K562 (cell line): ENCODE results near the gene OR2B2. TPM values are rescaled to one million over a fixed set of nuclear protein-coding genes. Genes with fewer than 3 reads are reported as not detected.
A peak's percentile ranks its signal among the peaks of the same experiment; 100 is the strongest.

Source experiments
- BACH1 ChIP-seq: fragments of 200-800 bp; sonication (Bioruptor generic); IDR thresholded peaks from 2 replicates; pipeline ENCODE4 v1.6.1; 2016; ENCODE audit warnings: missing genetic modification characterization, missing compliant biosample characterization
- BRCA1 ChIP-seq, 2 experiments: fragments of 450-650 bp in 1 of 2; sonication (generic) in 1 of 2; formaldehyde crosslinking in 1 of 2; IDR thresholded peaks; 2 replicates each; pipeline versions ENCODE4 v1.5.0 to v1.6.1; 2017 to 2020; ENCODE audit warnings: mild to moderate bottlenecking in 1 of 2, missing genetic modification reagents in 1 of 2
- CREB5 ChIP-seq: fragments of 250-450 bp; sonication (Bioruptor Pico); IDR thresholded peaks from 2 replicates; pipeline ENCODE4 v1.5.0; 2020; ENCODE audit warnings: mild to moderate bottlenecking
- CTCFL ChIP-seq: IDR thresholded peaks from 2 replicates; pipeline ENCODE4 v1.6.1; 2011; ENCODE audit warnings: borderline replicate concordance, low read depth, mild to moderate bottlenecking, moderate library complexity, low read length; ENCODE audit not compliant: insufficient read depth, poor library complexity, severe bottlenecking
- E2F5 ChIP-seq: sonication (generic); formaldehyde crosslinking; IDR thresholded peaks from 2 replicates; pipeline ENCODE4 v1.8.0; 2022; ENCODE audit warnings: mild to moderate bottlenecking, missing genetic modification reagents
- ETV6 ChIP-seq, 3 experiments: fragments of 150-350 bp in 1 of 3; sonication (generic) in 1 of 3; formaldehyde crosslinking in 1 of 3; IDR thresholded peaks; 2 replicates each; pipeline versions ENCODE4 v1.6.1 to v1.8.0; 2014 to 2022; ENCODE audit warnings: borderline replicate concordance in 2 of 3, low read depth in 2 of 3, antibody characterized with exemption in 1 of 3, low read length in 1 of 3, mild to moderate bottlenecking in 1 of 3, missing genetic modification reagents in 1 of 3
- FIP1L1 ChIP-seq: fragments of 200-400 bp; formaldehyde crosslinking; IDR thresholded peaks from 2 replicates; pipeline ENCODE4 v1.6.1; 2018; ENCODE audit warnings: mild to moderate bottlenecking, low read depth, low read length; ENCODE audit not compliant: poor library complexity, severe bottlenecking
- ID3 ChIP-seq, 2 experiments: fragments of 250-450 bp in 1 of 2; fragments of 450-650 bp in 1 of 2; sonication (Bioruptor Pico) in 1 of 2; IDR thresholded peaks; 2 replicates each; pipeline versions ENCODE4 v1.6.1 to v1.8.0; 2016 to 2021; ENCODE audit warnings: mild to moderate bottlenecking in 2 of 2, moderate library complexity in 2 of 2, missing compliant biosample characterization in 1 of 2, missing genetic modification characterization in 1 of 2
- IFI16 ChIP-seq: fragments of 250-450 bp; sonication (Bioruptor Pico); IDR thresholded peaks from 2 replicates; pipeline ENCODE4 v2.1.2; 2022; ENCODE audit warnings: mild to moderate bottlenecking, inconsistent platforms
- L3MBTL2 ChIP-seq: fragments of 450-650 bp; IDR thresholded peaks from 2 replicates; pipeline ENCODE4 v1.6.1; 2016; ENCODE audit warnings: mild to moderate bottlenecking, moderate library complexity
- RBM25 ChIP-seq: fragments of 200-400 bp; formaldehyde crosslinking; IDR thresholded peaks from 2 replicates; pipeline ENCODE4 v1.6.1; 2018; ENCODE audit warnings: low read length, low read depth, moderate library complexity; ENCODE audit not compliant: severe bottlenecking
- TGIF2 ChIP-seq: sonication (generic); formaldehyde crosslinking; IDR thresholded peaks from 2 replicates; pipeline ENCODE4 v1.8.1; 2022; ENCODE audit warnings: mild to moderate bottlenecking, missing genetic modification reagents, moderate library complexity
- XRCC5 ChIP-seq: fragments of 200-400 bp; formaldehyde crosslinking; IDR thresholded peaks from 2 replicates; pipeline ENCODE4 v1.6.1; 2017; ENCODE audit warnings: low read depth, mild to moderate bottlenecking, low read length
- ZBED1 ChIP-seq: IDR thresholded peaks from 2 replicates; pipeline ENCODE4 v1.6.1; 2014
- ZNF12 ChIP-seq: sonication (generic); formaldehyde crosslinking; IDR thresholded peaks from 2 replicates; pipeline ENCODE4 v1.4.0; 2020; ENCODE audit warnings: mild to moderate bottlenecking, missing genetic modification reagents
- ZNF140 ChIP-seq: fragments of 250-450 bp; sonication (Bioruptor Pico); IDR thresholded peaks from 2 replicates; pipeline ENCODE4 v1.8.0; 2021; ENCODE audit warnings: moderate library complexity, mild to moderate bottlenecking, inconsistent platforms
- ZNF143 ChIP-seq: sonication (generic); formaldehyde crosslinking; IDR thresholded peaks from 2 replicates; pipeline ENCODE4 v1.9.0; 2022; ENCODE audit warnings: mild to moderate bottlenecking, missing genetic modification reagents
- ZNF445 ChIP-seq: fragments of 250-450 bp; sonication (Bioruptor Pico); IDR thresholded peaks from 2 replicates; pipeline ENCODE4 v1.4.0; 2020; ENCODE audit warnings: low read depth, mild to moderate bottlenecking, moderate library complexity
- polyA plus RNA-seq, 8 experiments: library from polyadenylated mRNA; depleted of rRNA in 4 of 8; stranded (reverse) in 5 of 8; unstranded in 3 of 8; fragments of >200 nt; fragmentation: Nextera tagmentation in 2 of 8; fragmentation: Illumina TruSeq in 1 of 8; extraction: Ambion mirVana in 2 of 8; extraction: Trizol in 1 of 8; gene quantifications; 2 replicates each; pipeline versions ENCODE4 v1.2.1 to v1.2.3, GENCODE V29; 2011 to 2014; ENCODE audit warnings: inconsistent platforms in 1 of 8, missing spikeins in 1 of 8
- total RNA-seq, 7 experiments: library from RNA; depleted of rRNA in 6 of 7; stranded (reverse); fragments of >200 nt in 6 of 7; fragmentation: Illumina TruSeq in 2 of 7; extraction: Trizol in 2 of 7; gene quantifications; 2 replicates each; pipeline versions ENCODE4 v1.2.1 to v1.2.3, GENCODE V29; 2011 to 2021; ENCODE audit warnings: low replicate concordance in 1 of 7
- TF ChIP-seq, protein P1 (sequence below): IDR thresholded peaks from 2 replicates; pipeline ENCODE4 v1.6.1; 2016; ENCODE audit warnings: missing genetic modification characterization, missing compliant biosample characterization

Gene OR2B2
- total and polyA plus RNA-seq, 9 of the 15 experiments (the other 6 are each of a cell fraction or from before 2014, with no cell fraction given) = 0.24 TPM; not detected in 8

GRCh38 chr6:27893059-27893835 lies 18.9 kb downstream of the OR2B2 start (continued):
- TF ChIP-seq, protein P1, sequence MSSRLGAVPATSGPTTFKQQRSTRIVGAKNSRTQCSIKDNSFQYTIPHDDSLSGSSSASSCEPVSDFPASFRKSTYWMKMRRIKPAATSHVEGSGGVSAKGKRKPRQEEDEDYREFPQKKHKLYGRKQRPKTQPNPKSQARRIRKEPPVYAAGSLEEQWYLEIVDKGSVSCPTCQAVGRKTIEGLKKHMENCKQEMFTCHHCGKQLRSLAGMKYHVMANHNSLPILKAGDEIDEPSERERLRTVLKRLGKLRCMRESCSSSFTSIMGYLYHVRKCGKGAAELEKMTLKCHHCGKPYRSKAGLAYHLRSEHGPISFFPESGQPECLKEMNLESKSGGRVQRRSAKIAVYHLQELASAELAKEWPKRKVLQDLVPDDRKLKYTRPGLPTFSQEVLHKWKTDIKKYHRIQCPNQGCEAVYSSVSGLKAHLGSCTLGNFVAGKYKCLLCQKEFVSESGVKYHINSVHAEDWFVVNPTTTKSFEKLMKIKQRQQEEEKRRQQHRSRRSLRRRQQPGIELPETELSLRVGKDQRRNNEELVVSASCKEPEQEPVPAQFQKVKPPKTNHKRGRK = no peak
- TF ChIP-seq CREB5 (no peak), XRCC5 (peak; percentile 72; the same call in 1 of the 2 replicates), ZNF143 (CRISPR knock-in tag) (no peak; the same call in 1 of the 2 replicates), ZNF12 (CRISPR knock-in tag) (0 out of 2 replicates have a peak, but pooled peaks have one; percentile 29), E2F5 (CRISPR knock-in tag) (peak; percentile 97), ZBED1 (peak; percentile 85), TGIF2 (CRISPR knock-in tag) (no peak), IFI16 (CRISPR knock-in tag) (no peak), BRCA1 (IDR thresholded peaks at IDR 0.05) (no peak), BRCA1 (CRISPR knock-in tag; IDR thresholded peaks at IDR 0.05) (no peak), FIP1L1 (peak; percentile 98), ID3 (CRISPR knock-in tag; IDR thresholded peaks at IDR 0.05) (no peak), ID3 (tag; IDR thresholded peaks at IDR 0.05) (0 out of 2 replicates have a peak, but pooled peaks have one; percentile 68), ETV6 (IDR thresholded peaks at IDR 0.05; ENCODE audit: borderline replicate concordance in 1 of 2, low read depth in 2 of 2, low read length in 1 of 2) (peak in 1 of 2 experiments; percentile 39; a peak in 2 of 4 replicates), ETV6 (CRISPR knock-in tag; IDR thresholded peaks at IDR 0.05; ENCODE audit: borderline replicate concordance) (peak; percentile 91; the same call in 1 of the 2 replicates), ZNF140 (no peak), L3MBTL2 (peak; percentile 60), CTCFL (peak; percentile 23), BACH1 (tag) (peak; percentile 70; the same call in 1 of the 2 replicates), ZNF445 (no peak), RBM25 (peak; percentile 91)
